Neural cell (in vitro differentiated cells): Measurements from ENCODE around the gene ACP2. TPM values are rescaled to one million over a fixed set of nuclear protein-coding genes. Genes with fewer than 3 reads are reported as not detected.
A peak's percentile ranks its signal among the peaks of the same experiment; 100 is the strongest.

ENCODE experiments used
- H2AFZ ChIP-seq: fragments of 200-600, 300-800 bp; sonication (generic), shearing (Covaris generic); 2 replicates; pipeline ENCODE4 v1.6.0; 2014; ENCODE audit warnings: low read depth, mild to moderate bottlenecking, antibody characterized with exemption, low read length, moderate library complexity
- H3F3A ChIP-seq: fragments of 200-600 bp; shearing (Covaris generic); 2 replicates; pipeline ENCODE4 v1.6.1; 2016; ENCODE audit warnings: mild to moderate bottlenecking, moderate library complexity, mixed read lengths, antibody characterized with exemption, low read length; ENCODE audit not compliant: insufficient read depth, poor library complexity, severe bottlenecking
- H3K27ac ChIP-seq: fragments of 200-600, 300-800 bp; sonication (generic), shearing (Covaris generic); 2 replicates; pipeline ENCODE4 v1.5.1; 2014; ENCODE audit warnings: mild to moderate bottlenecking, low read length, moderate library complexity
- H3K27me3 ChIP-seq: fragments of 300-800, 200-600 bp; sonication (generic), shearing (Covaris generic); 2 replicates; pipeline ENCODE4 v1.6.0; 2014; ENCODE audit warnings: mild to moderate bottlenecking, low read depth, low read length, moderate library complexity; ENCODE audit not compliant: insufficient read depth
- H3K36me3 ChIP-seq: fragments of 300-800, 200-600 bp; sonication (generic), shearing (Covaris generic); 2 replicates; pipeline ENCODE4 v1.5.1; 2014; ENCODE audit warnings: mild to moderate bottlenecking, antibody characterized with exemption, low read length, moderate library complexity; ENCODE audit not compliant: insufficient read depth
- H3K4me2 ChIP-seq: fragments of 300-800, 200-600 bp; sonication (generic), shearing (Covaris generic); 2 replicates; pipeline ENCODE4 v1.6.0; 2014; ENCODE audit warnings: mild to moderate bottlenecking, low read length
- H3K4me3 ChIP-seq: fragments of 300-800, 200-600 bp; sonication (generic), shearing (Covaris generic); 2 replicates; pipeline ENCODE4 v1.5.1; 2014; ENCODE audit warnings: mild to moderate bottlenecking, low read length, moderate library complexity
- H3K79me2 ChIP-seq: fragments of 200-600 bp; shearing (Covaris generic); replicated peaks from 2 replicates; pipeline ENCODE4 v1.6.0; 2014; ENCODE audit warnings: mild to moderate bottlenecking, low read length, moderate library complexity; ENCODE audit not compliant: insufficient read depth
- H3K9ac ChIP-seq: fragments of 300-800, 200-600 bp; sonication (generic), shearing (Covaris generic); 2 replicates; pipeline ENCODE4 v1.6.1; 2016; ENCODE audit warnings: mild to moderate bottlenecking, low read length, mixed read lengths
- H3K9me2 ChIP-seq: fragments of 200-600 bp; shearing (Covaris generic); 2 replicates; pipeline ENCODE4 v1.6.1; 2016; ENCODE audit warnings: mild to moderate bottlenecking, low read length, mixed read lengths; ENCODE audit not compliant: insufficient read depth
- H3K9me3 ChIP-seq: fragments of 200-600, 300-800 bp; sonication (generic), shearing (Covaris generic); 2 replicates; pipeline ENCODE4 v1.6.1; 2016; ENCODE audit warnings: mild to moderate bottlenecking, mixed run types, low read length, moderate library complexity, mixed read lengths
- H4K20me1 ChIP-seq: fragments of 200-600 bp; shearing (Covaris generic); 2 replicates; pipeline ENCODE4 v1.6.1; 2016; ENCODE audit warnings: mild to moderate bottlenecking, mixed run types; ENCODE audit not compliant: insufficient read depth
- CTCF ChIP-seq: fragments of 450-650 bp; IDR thresholded peaks from 2 replicates; pipeline ENCODE4 v1.5.1; 2014; ENCODE audit warnings: antibody characterized with exemption, mild to moderate bottlenecking, moderate library complexity; ENCODE audit not compliant: poor library complexity, severe bottlenecking
- EP300 ChIP-seq: fragments of 450-650 bp; conservative IDR thresholded peaks from 2 replicates; pipeline ENCODE4 v1.6.1; 2014; ENCODE audit warnings: antibody characterized with exemption, mild to moderate bottlenecking, moderate library complexity; ENCODE audit not compliant: poor library complexity, severe bottlenecking
- EZH2 ChIP-seq: fragments of 200-600, 300-800 bp; shearing (Covaris generic), sonication (generic); IDR thresholded peaks from 2 replicates; pipeline ENCODE4 v1.6.1; 2014; ENCODE audit warnings: antibody characterized with exemption, low read length, borderline replicate concordance, mild to moderate bottlenecking; ENCODE audit not compliant: insufficient read depth, poor library complexity, severe bottlenecking
- MXI1 ChIP-seq: fragments of 450-650 bp; conservative IDR thresholded peaks from 2 replicates; pipeline ENCODE4 v1.6.1; 2014; ENCODE audit warnings: antibody characterized with exemption, mild to moderate bottlenecking; ENCODE audit not compliant: poor library complexity, severe bottlenecking
- POLR2AphosphoS5 ChIP-seq: IDR thresholded peaks from 2 replicates; pipeline ENCODE4 v1.6.1; 2012
- RAD21 ChIP-seq: fragments of 450-650 bp; conservative IDR thresholded peaks from 2 replicates; pipeline ENCODE4 v1.6.1; 2014; ENCODE audit warnings: antibody characterized with exemption, mild to moderate bottlenecking, moderate library complexity
- REST ChIP-seq: IDR thresholded peaks from 2 replicates; pipeline ENCODE4 v1.6.1; 2012; ENCODE audit warnings: borderline replicate concordance
- SMC3 ChIP-seq: fragments of 450-650 bp; conservative IDR thresholded peaks from 2 replicates; pipeline ENCODE4 v1.6.1; 2014; ENCODE audit warnings: antibody characterized with exemption, mild to moderate bottlenecking, moderate library complexity; ENCODE audit not compliant: poor library complexity
- TAF1 ChIP-seq: IDR thresholded peaks from 2 replicates; pipeline ENCODE4 v1.6.1; 2012; ENCODE audit warnings: low read depth
- polyA plus RNA-seq: library from polyadenylated mRNA; depleted of rRNA; stranded (reverse); fragments of >200 nt; gene quantifications from 2 replicates; pipeline ENCODE4 v1.2.3, GENCODE V29; 2014

The ACP2 gene
- polyA plus RNA-seq, 1 donor from 2014 or later = 48.1 TPM

- TF ChIP-seq EZH2 (no peak), MXI1 (peak; percentile 91), RAD21 (no peak), TAF1 (peak; percentile 44), POLR2AphosphoS5 (peak; percentile 33), EP300 (no peak), SMC3 (peak; percentile 20), REST (no peak), CTCF (peak; percentile 49)
- peaks cover 4% of the 10 kb centered on the region for H3F3A ChIP-seq
- peak overlapping the region; percentile 84 for H3K9ac ChIP-seq
- H3K27ac ChIP-seq = peak overlapping the region; percentile 89
- no peaks in the 10 kb centered on the region for H3K9me3 ChIP-seq
- peaks cover 34% of the 10 kb centered on the region for H3K79me2 ChIP-seq
- H4K20me1 ChIP-seq = peaks cover 3% of the 10 kb centered on the region
- H2AFZ ChIP-seq = peak overlapping the region; percentile 51
- peak overlapping the region; percentile 49 for H3K4me2 ChIP-seq
- no peaks in the 10 kb centered on the region for H3K36me3 ChIP-seq
- H3K4me3 ChIP-seq = peak overlapping the region; percentile 75
- H3K27me3 ChIP-seq = no peaks in the 10 kb centered on the region
- no peaks in the 10 kb centered on the region for H3K9me2 ChIP-seq
These were observed 20.6 kb upstream of the ACP2 start for GRCh38 chr11:47269002-47269828.

GRCh38 chr11:47268448-47269001, 19.9 kb upstream of the ACP2 start:
- H3K9ac ChIP-seq = peak overlapping the region; percentile 84
- H3K27ac ChIP-seq = peak overlapping the region; percentile 89
- H2AFZ ChIP-seq = peak overlapping the region; percentile 47
- peaks cover 27% of the 10 kb centered on the region for H3K79me2 ChIP-seq
- no peaks in the 10 kb centered on the region for H3K27me3 ChIP-seq
- H4K20me1 ChIP-seq = peaks cover 3% of the 10 kb centered on the region
- H3K36me3 ChIP-seq = no peaks in the 10 kb centered on the region
- no peaks in the 10 kb centered on the region for H3K9me3 ChIP-seq
- TF ChIP-seq MXI1 (no peak), EP300 (no peak), EZH2 (no peak), CTCF (no peak), SMC3 (no peak), TAF1 (no peak), POLR2AphosphoS5 (no peak), REST (no peak), RAD21 (no peak)
- no peaks in the 10 kb centered on the region for H3K9me2 ChIP-seq
- H3F3A ChIP-seq = peaks cover 4% of the 10 kb centered on the region
- H3K4me2 ChIP-seq = peak overlapping the region; percentile 49
- H3K4me3 ChIP-seq = peak overlapping the region; percentile 75
